ENCODE data around the gene TULP1.
"Not testable (repeated sequence)": the region's sequence is repeated elsewhere in the genome, so short reads cannot be mapped to it uniquely, and the experiment has no call there.

The TULP1 gene

GRCh38 chr6:35541836-35542235, 29.1 kb upstream of the TULP1 start:
- no peaks in the 10 kb centered on the region for H3K27me3 ChIP-seq (ENCODE audit: low read length)
- H3K79me2 ChIP-seq (ENCODE audit: insufficient read depth, low read length), result no peaks in the 10 kb centered on the region
- no peaks in the 10 kb centered on the region for H3F3A ChIP-seq (ENCODE audit: insufficient read depth)
- TF ChIP-seq EZH2phosphoT487 (conservative IDR thresholded peaks at IDR 0.05; ENCODE audit: low read length), result no peak
- no peak for TF ChIP-seq CTCF (IDR thresholded peaks at IDR 0.05; ENCODE audit: insufficient read depth, low read length, poor library complexity, severe bottlenecking)
- no peak overlapping the region for H3K27ac ChIP-seq (ENCODE audit: low read depth, low read length)
- H3K9me3 ChIP-seq (ENCODE audit: insufficient read depth, low read length), result 0 out of 2 replicates have a peak, but pooled peaks cover 4% of the 10 kb centered on the region
- no peaks in the 10 kb centered on the region; the same call in 1 of the 2 replicates for H3K36me3 ChIP-seq (ENCODE audit: low read length)
- H3K4me3 ChIP-seq (ENCODE audit: insufficient read depth, low read length, poor library complexity, severe bottlenecking), result no peak overlapping the region
- H2AFZ ChIP-seq (ENCODE audit: low read depth, low read length, severe bottlenecking), result no peak overlapping the region
- no peaks in the 10 kb centered on the region for H3K9me2 ChIP-seq (replicated peaks; ENCODE audit: insufficient read depth, low read length)
- no peak overlapping the region for H3K9ac ChIP-seq (ENCODE audit: low read length)
- H4K20me1 ChIP-seq (ENCODE audit: low read depth, low read length), result no peaks in the 10 kb centered on the region
- no peak overlapping the region for H3K4me2 ChIP-seq (ENCODE audit: low read depth, low read length, poor library complexity, severe bottlenecking)

GRCh38 chr6:35539223-35539622, 26.5 kb upstream of the TULP1 start:
- H3K27ac ChIP-seq (ENCODE audit: low read depth, low read length), result no peak overlapping the region
- no peaks in the 10 kb centered on the region for H3K9me2 ChIP-seq (replicated peaks; ENCODE audit: insufficient read depth, low read length)
- H2AFZ ChIP-seq (ENCODE audit: low read depth, low read length, severe bottlenecking), result no peak overlapping the region
- no peak overlapping the region for H3K9ac ChIP-seq (ENCODE audit: low read length)
- H3F3A ChIP-seq (ENCODE audit: insufficient read depth), result no peaks in the 10 kb centered on the region
- H3K79me2 ChIP-seq (ENCODE audit: insufficient read depth, low read length), result no peaks in the 10 kb centered on the region
- H3K36me3 ChIP-seq (ENCODE audit: low read length), result no peaks in the 10 kb centered on the region; the same call in 1 of the 2 replicates
- H3K9me3 ChIP-seq (ENCODE audit: insufficient read depth, low read length), result 0 out of 2 replicates have a peak, but pooled peaks cover 4% of the 10 kb centered on the region
- H3K4me3 ChIP-seq (ENCODE audit: insufficient read depth, low read length, poor library complexity, severe bottlenecking), result no peak overlapping the region
- H3K4me2 ChIP-seq (ENCODE audit: low read depth, low read length, poor library complexity, severe bottlenecking), result no peak overlapping the region
- no peaks in the 10 kb centered on the region for H4K20me1 ChIP-seq (ENCODE audit: low read depth, low read length)
- no peaks in the 10 kb centered on the region for H3K27me3 ChIP-seq (ENCODE audit: low read length)
- no peak for TF ChIP-seq CTCF (IDR thresholded peaks at IDR 0.05; ENCODE audit: insufficient read depth, low read length, poor library complexity, severe bottlenecking)
- no peak for TF ChIP-seq EZH2phosphoT487 (conservative IDR thresholded peaks at IDR 0.05; ENCODE audit: low read length)

GRCh38 chr6:35535847-35536246, 23.2 kb upstream of the TULP1 start:
- not testable (repeated sequence) for H3K27ac ChIP-seq (ENCODE audit: low read depth, low read length); H3K9me3 ChIP-seq (ENCODE audit: insufficient read depth, low read length); H3F3A ChIP-seq (ENCODE audit: insufficient read depth); H3K4me2 ChIP-seq (ENCODE audit: low read depth, low read length, poor library complexity, severe bottlenecking); H3K79me2 ChIP-seq (ENCODE audit: insufficient read depth, low read length); H3K27me3 ChIP-seq (ENCODE audit: low read length); H3K36me3 ChIP-seq (ENCODE audit: low read length); H4K20me1 ChIP-seq (ENCODE audit: low read depth, low read length); H2AFZ ChIP-seq (ENCODE audit: low read depth, low read length, severe bottlenecking); H3K9ac ChIP-seq (ENCODE audit: low read length); H3K4me3 ChIP-seq (ENCODE audit: insufficient read depth, low read length, poor library complexity, severe bottlenecking); H3K9me2 ChIP-seq (replicated peaks; ENCODE audit: insufficient read depth, low read length)

GRCh38 chr6:35534407-35535170, 21.9 kb upstream of the TULP1 start:
- Histone ChIP-seq H3K27me3 (ENCODE audit: low read length) (no peaks in the 10 kb centered on the region), H3K36me3 (ENCODE audit: low read length) (no peaks in the 10 kb centered on the region), H3K79me2 (ENCODE audit: insufficient read depth, low read length) (no peaks in the 10 kb centered on the region), H3K4me2 (ENCODE audit: low read depth, low read length, poor library complexity, severe bottlenecking) (no peak overlapping the region), H3K27ac (ENCODE audit: low read depth, low read length) (no peak overlapping the region), H3K4me3 (ENCODE audit: insufficient read depth, low read length, poor library complexity, severe bottlenecking) (no peak overlapping the region), H2AFZ (ENCODE audit: low read depth, low read length, severe bottlenecking) (no peak overlapping the region), H3K9me3 (ENCODE audit: insufficient read depth, low read length) (no peaks in the 10 kb centered on the region), H3K9me2 (replicated peaks; ENCODE audit: insufficient read depth, low read length) (no peaks in the 10 kb centered on the region), H4K20me1 (ENCODE audit: low read depth, low read length) (no peaks in the 10 kb centered on the region), H3K9ac (ENCODE audit: low read length) (no peak overlapping the region), H3F3A (ENCODE audit: insufficient read depth) (no peaks in the 10 kb centered on the region)
- TF ChIP-seq CTCF (IDR thresholded peaks at IDR 0.05; ENCODE audit: insufficient read depth, low read length, poor library complexity, severe bottlenecking), result no peak
- TF ChIP-seq EZH2phosphoT487 (conservative IDR thresholded peaks at IDR 0.05; ENCODE audit: low read length), result no peak

Data from SU-DHL-6 (cell line).